Panc1 (cell line): ENCODE measurements around the gene ZBTB20. TPM values are rescaled to one million over a fixed set of nuclear protein-coding genes. Genes with fewer than 3 reads are reported as not detected.

Source experiments
- ATAC-seq: fragments of 200-7000 bp; cut with Tn5 transposase; 2 replicates; pipeline ENCODE4 v1.9.1; 2020; ENCODE audit warnings: mild to moderate bottlenecking, moderate library complexity
- BruUV-seq: library from RNA; stranded (reverse); fragments of 400-500 nt; replicated peaks from 2 replicates; lab custom pipeline; 2021; lab: Mats Ljungman, UMichigan
- CTCF ChIA-PET: fragments of 300-600 bp; sonication (Branson Sonifier 250); formaldehyde crosslinking; loops from one replicate; lab custom pipeline; 2022; ENCODE audit warnings: antibody characterized with exemption; lab: Charles Lee
- POLR2A ChIA-PET: fragments of 300-600 bp; sonication (Branson Sonifier 250); formaldehyde crosslinking; loops from one replicate; lab custom pipeline; 2022; ENCODE audit warnings: antibody characterized with exemption; lab: Charles Lee
- DNase-seq: peaks from one replicate; pipeline ENCODE4 v3.0.0-alpha.2; 2010; ENCODE audit warnings: low read depth, low spot score
- H3K27ac ChIP-seq: 2 replicates; pipeline ENCODE4 v1.5.1; 2011; ENCODE audit warnings: mild to moderate bottlenecking, low read length, inconsistent platforms
- H3K27me3 ChIP-seq: fragments of 200-500 bp; sonication (Bioruptor generic); 2 replicates; pipeline ENCODE4 v1.6.0; 2014; ENCODE audit warnings: low read length, inconsistent platforms; ENCODE audit not compliant: control insufficient read depth, insufficient read depth
- H3K36me3 ChIP-seq: fragments of 200-500 bp; sonication (Bioruptor generic); 2 replicates; pipeline ENCODE4 v1.5.1; 2014; ENCODE audit warnings: inconsistent platforms, mild to moderate bottlenecking, low read length, moderate library complexity; ENCODE audit not compliant: control insufficient read depth, insufficient read depth
- H3K4me1 ChIP-seq: 2 replicates; pipeline ENCODE4 v1.5.1; 2011; ENCODE audit warnings: inconsistent platforms, mild to moderate bottlenecking, low read length, moderate library complexity; ENCODE audit not compliant: control insufficient read depth, insufficient read depth
- H3K4me3 ChIP-seq, 2 experiments: 2 replicates each; pipeline ENCODE4 v1.5.1; 2011 to 2012; ENCODE audit warnings: low read depth in 2 of 2, low read length in 2 of 2, mild to moderate bottlenecking in 2 of 2, inconsistent platforms in 1 of 2, moderate library complexity in 1 of 2
- H3K9me3 ChIP-seq: fragments of 200-500 bp; sonication (Bioruptor generic); 2 replicates; pipeline ENCODE4 v1.5.1; 2014; ENCODE audit warnings: low read depth, mild to moderate bottlenecking, inconsistent platforms, low read length, moderate library complexity; ENCODE audit not compliant: control insufficient read depth, insufficient read depth
- POLR2AphosphoS5 ChIP-seq: IDR thresholded peaks from 2 replicates; pipeline ENCODE4 v1.6.1; 2012; ENCODE audit warnings: mild to moderate bottlenecking, low read depth, low read length, moderate library complexity
- REST ChIP-seq, 2 experiments: IDR thresholded peaks; 2 replicates each; pipeline ENCODE4 v1.6.1; 2011 to 2012; ENCODE audit warnings: low read depth in 2 of 2, control low read depth in 1 of 2, low read length in 1 of 2, mild to moderate bottlenecking in 1 of 2, moderate library complexity in 1 of 2; ENCODE audit not compliant: insufficient read depth in 1 of 2
- SIN3A ChIP-seq: IDR thresholded peaks from 2 replicates; pipeline ENCODE4 v1.6.1; 2012; ENCODE audit warnings: low read depth, mild to moderate bottlenecking, low read length, moderate library complexity, borderline replicate concordance; ENCODE audit not compliant: insufficient read depth
- TCF7L2 ChIP-seq: IDR thresholded peaks from 2 replicates; pipeline ENCODE4 v1.6.1; 2011; ENCODE audit warnings: mild to moderate bottlenecking, low read depth, low read length, inconsistent platforms
- in situ Hi-C: cut with HindIII; loops from 2 replicates; pipeline ENCODE4 v1.10.0; 2016; ENCODE audit warnings: low sequenced_read_pairs, low pct_unique_long_range_greater_than_20kb
- intact Hi-C: fragments of 100-400 bp; cut with micrococcal nuclease; formaldehyde crosslinking; loops from one replicate; pipeline ENCODE4 v1.10.0; 2022; ENCODE audit not compliant: unreplicated experiment
- total RNA-seq: library from RNA; stranded (reverse); gene quantifications from one replicate; pipeline ENCODE4 v1.2.1, GENCODE V29; 2021; ENCODE audit not compliant: unreplicated experiment
- TF ChIP-seq, protein P1 (sequence below): fragments of 450-650 bp; IDR thresholded peaks from 2 replicates; pipeline ENCODE4 v1.5.1; 2017; ENCODE audit warnings: mild to moderate bottlenecking

The ZBTB20 gene
- total RNA-seq, 1 experiment from 2014 or later = 4.1 TPM

GRCh38 chr3:114830652-114831051, 316.4 kb downstream of the ZBTB20 start:
- no peak for DNase-seq
- TF ChIP-seq TCF7L2 = no peak
- TF ChIP-seq, protein P1, sequence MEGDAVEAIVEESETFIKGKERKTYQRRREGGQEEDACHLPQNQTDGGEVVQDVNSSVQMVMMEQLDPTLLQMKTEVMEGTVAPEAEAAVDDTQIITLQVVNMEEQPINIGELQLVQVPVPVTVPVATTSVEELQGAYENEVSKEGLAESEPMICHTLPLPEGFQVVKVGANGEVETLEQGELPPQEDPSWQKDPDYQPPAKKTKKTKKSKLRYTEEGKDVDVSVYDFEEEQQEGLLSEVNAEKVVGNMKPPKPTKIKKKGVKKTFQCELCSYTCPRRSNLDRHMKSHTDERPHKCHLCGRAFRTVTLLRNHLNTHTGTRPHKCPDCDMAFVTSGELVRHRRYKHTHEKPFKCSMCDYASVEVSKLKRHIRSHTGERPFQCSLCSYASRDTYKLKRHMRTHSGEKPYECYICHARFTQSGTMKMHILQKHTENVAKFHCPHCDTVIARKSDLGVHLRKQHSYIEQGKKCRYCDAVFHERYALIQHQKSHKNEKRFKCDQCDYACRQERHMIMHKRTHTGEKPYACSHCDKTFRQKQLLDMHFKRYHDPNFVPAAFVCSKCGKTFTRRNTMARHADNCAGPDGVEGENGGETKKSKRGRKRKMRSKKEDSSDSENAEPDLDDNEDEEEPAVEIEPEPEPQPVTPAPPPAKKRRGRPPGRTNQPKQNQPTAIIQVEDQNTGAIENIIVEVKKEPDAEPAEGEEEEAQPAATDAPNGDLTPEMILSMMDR = no peak
- no peak for TF ChIP-seq REST (IDR thresholded peaks at IDR 0.05; ENCODE audit: insufficient read depth in 1 of 2, low read depth in 2 of 2, low read length in 1 of 2)
- TF ChIP-seq SIN3A = no peak
- TF ChIP-seq POLR2AphosphoS5 = no peak
- ATAC-seq = no peak
- Histone ChIP-seq H3K36me3 (no peaks in the 10 kb centered on the region; the same call in 1 of the 2 replicates), H3K27ac (no peak overlapping the region), H3K9me3 (no peaks in the 10 kb centered on the region), H3K27me3 (no peaks in the 10 kb centered on the region), H3K4me1 (no peaks in the 10 kb centered on the region), H3K4me3 (no peak overlapping the region)
- intact Hi-C loops = no loop called here
- POLR2A ChIA-PET = no interaction called here
- no TSS peak for BruUV-seq
- CTCF ChIA-PET = no interaction called here
- in situ Hi-C loops = no loop called here

- CTCF ChIA-PET = no interaction called here
- Histone ChIP-seq H3K9me3 (no peaks in the 10 kb centered on the region), H3K4me3 (no peak overlapping the region), H3K36me3 (no peaks in the 10 kb centered on the region; the same call in 1 of the 2 replicates), H3K27ac (no peak overlapping the region), H3K27me3 (no peaks in the 10 kb centered on the region), H3K4me1 (no peaks in the 10 kb centered on the region)
- POLR2A ChIA-PET = no interaction called here
- in situ Hi-C loops = no loop called here
- intact Hi-C loops = loop anchor here (10.0 kb wide), 1 partner anchor 335 kb away; no protein-coding TSS in a partner anchor
- TF ChIP-seq REST (IDR thresholded peaks at IDR 0.05; ENCODE audit: insufficient read depth in 1 of 2, low read depth in 2 of 2, low read length in 1 of 2) (no peak), POLR2AphosphoS5 (no peak), TCF7L2 (no peak), SIN3A (no peak)
- TF ChIP-seq, protein P1 = no peak
- BruUV-seq = no TSS peak
- no peak for DNase-seq
- no peak for ATAC-seq
Observed at GRCh38 chr3:114829783-114830182, 317.3 kb downstream of the ZBTB20 start.
